HEK293 (cell line): ENCODE data around the gene HSPA8.

Source experiments
- CTCF ChIP-seq: fragments of 450-650 bp; formaldehyde crosslinking; IDR thresholded peaks from 2 replicates; pipeline ENCODE4 v1.5.1; 2016; ENCODE audit warnings: missing biosample characterization, missing genetic modification characterization
- ZBTB7A ChIP-seq: fragments of 450-650 bp; formaldehyde crosslinking; IDR thresholded peaks from 2 replicates; pipeline ENCODE4 v1.5.1; 2016; ENCODE audit warnings: low read depth, missing biosample characterization, missing genetic modification characterization
- ZEB2 ChIP-seq: fragments of 450-650 bp; formaldehyde crosslinking; IDR thresholded peaks from 2 replicates; pipeline ENCODE4 v1.5.1; 2016; ENCODE audit warnings: missing biosample characterization, missing genetic modification characterization
- ZNF138 ChIP-seq: fragments of 450-650 bp; formaldehyde crosslinking; IDR thresholded peaks from 2 replicates; pipeline ENCODE4 v1.5.1; 2016; ENCODE audit warnings: missing biosample characterization, missing genetic modification characterization, borderline replicate concordance
- ZNF510 ChIP-seq: fragments of 450-650 bp; formaldehyde crosslinking; IDR thresholded peaks from 2 replicates; pipeline ENCODE4 v1.5.1; 2018; ENCODE audit warnings: mild to moderate bottlenecking, missing genetic modification characterization, missing biosample characterization; ENCODE audit not compliant: insufficient replicate concordance
- TF ChIP-seq, protein P1 (sequence below): fragments of 450-650 bp; formaldehyde crosslinking; IDR thresholded peaks from 2 replicates; pipeline ENCODE4 v1.5.1; 2016; ENCODE audit warnings: missing biosample characterization, missing genetic modification characterization, low read depth
- TF ChIP-seq, protein P2 (sequence below): fragments of 450-650 bp; formaldehyde crosslinking; conservative IDR thresholded peaks from 2 replicates; pipeline ENCODE4 v1.5.1; 2016; ENCODE audit warnings: low read depth, missing biosample characterization, missing genetic modification characterization

- TF ChIP-seq, protein P1, sequence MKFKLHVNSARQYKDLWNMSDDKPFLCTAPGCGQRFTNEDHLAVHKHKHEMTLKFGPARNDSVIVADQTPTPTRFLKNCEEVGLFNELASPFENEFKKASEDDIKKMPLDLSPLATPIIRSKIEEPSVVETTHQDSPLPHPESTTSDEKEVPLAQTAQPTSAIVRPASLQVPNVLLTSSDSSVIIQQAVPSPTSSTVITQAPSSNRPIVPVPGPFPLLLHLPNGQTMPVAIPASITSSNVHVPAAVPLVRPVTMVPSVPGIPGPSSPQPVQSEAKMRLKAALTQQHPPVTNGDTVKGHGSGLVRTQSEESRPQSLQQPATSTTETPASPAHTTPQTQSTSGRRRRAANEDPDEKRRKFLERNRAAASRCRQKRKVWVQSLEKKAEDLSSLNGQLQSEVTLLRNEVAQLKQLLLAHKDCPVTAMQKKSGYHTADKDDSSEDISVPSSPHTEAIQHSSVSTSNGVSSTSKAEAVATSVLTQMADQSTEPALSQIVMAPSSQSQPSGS: no peak
- TF ChIP-seq CTCF (tag by site-specific recombination): no peak
- TF ChIP-seq, protein P2, sequence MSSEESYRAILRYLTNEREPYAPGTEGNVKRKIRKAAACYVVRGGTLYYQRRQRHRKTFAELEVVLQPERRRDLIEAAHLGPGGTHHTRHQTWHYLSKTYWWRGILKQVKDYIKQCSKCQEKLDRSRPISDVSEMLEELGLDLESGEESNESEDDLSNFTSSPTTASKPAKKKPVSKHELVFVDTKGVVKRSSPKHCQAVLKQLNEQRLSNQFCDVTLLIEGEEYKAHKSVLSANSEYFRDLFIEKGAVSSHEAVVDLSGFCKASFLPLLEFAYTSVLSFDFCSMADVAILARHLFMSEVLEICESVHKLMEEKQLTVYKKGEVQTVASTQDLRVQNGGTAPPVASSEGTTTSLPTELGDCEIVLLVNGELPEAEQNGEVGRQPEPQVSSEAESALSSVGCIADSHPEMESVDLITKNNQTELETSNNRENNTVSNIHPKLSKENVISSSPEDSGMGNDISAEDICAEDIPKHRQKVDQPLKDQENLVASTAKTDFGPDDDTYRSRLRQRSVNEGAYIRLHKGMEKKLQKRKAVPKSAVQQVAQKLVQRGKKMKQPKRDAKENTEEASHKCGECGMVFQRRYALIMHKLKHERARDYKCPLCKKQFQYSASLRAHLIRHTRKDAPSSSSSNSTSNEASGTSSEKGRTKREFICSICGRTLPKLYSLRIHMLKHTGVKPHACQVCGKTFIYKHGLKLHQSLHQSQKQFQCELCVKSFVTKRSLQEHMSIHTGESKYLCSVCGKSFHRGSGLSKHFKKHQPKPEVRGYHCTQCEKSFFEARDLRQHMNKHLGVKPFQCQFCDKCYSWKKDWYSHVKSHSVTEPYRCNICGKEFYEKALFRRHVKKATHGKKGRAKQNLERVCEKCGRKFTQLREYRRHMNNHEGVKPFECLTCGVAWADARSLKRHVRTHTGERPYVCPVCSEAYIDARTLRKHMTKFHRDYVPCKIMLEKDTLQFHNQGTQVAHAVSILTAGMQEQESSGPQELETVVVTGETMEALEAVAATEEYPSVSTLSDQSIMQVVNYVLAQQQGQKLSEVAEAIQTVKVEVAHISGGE (tag by site-specific recombination): no peak
- no peak for TF ChIP-seq ZBTB7A (tag by site-specific recombination)
- 0 out of 2 replicates have a peak, but pooled peaks have one; percentile 33 for TF ChIP-seq ZEB2 (tag by site-specific recombination)
- no peak for TF ChIP-seq ZNF510 (tag by site-specific recombination)
- no peak for TF ChIP-seq ZNF138 (tag by site-specific recombination)
These were observed 14.5 kb upstream of the HSPA8 start for GRCh38 chr11:123076484-123076883.
